Measurements from ENCODE around the gene STAG2. TPM values are rescaled to one million over a fixed set of nuclear protein-coding genes. Genes with fewer than 3 reads are reported as not detected.

The STAG2 gene
- total and polyA plus RNA-seq, 10 donors = 17.9 to 106 (median 89.4) TPM

- H3K27ac ChIP-seq = no peak overlapping the region
- H3K4me3 ChIP-seq = no peak overlapping the region
- H3K27me3 ChIP-seq (replicated peaks in 1 of 7) = no peaks in the 10 kb centered on the region
- peaks cover 0 to 26% (median 5%) of the 10 kb centered on the region in 8 donors for H3K9me3 ChIP-seq
- no peaks in the 10 kb centered on the region for H3K36me3 ChIP-seq
- intact Hi-C loops (cut with DNase I; ENCODE audit: low total_unique reads) = no loop called here
- DNase-seq = no peak
- TF ChIP-seq, protein P1, sequence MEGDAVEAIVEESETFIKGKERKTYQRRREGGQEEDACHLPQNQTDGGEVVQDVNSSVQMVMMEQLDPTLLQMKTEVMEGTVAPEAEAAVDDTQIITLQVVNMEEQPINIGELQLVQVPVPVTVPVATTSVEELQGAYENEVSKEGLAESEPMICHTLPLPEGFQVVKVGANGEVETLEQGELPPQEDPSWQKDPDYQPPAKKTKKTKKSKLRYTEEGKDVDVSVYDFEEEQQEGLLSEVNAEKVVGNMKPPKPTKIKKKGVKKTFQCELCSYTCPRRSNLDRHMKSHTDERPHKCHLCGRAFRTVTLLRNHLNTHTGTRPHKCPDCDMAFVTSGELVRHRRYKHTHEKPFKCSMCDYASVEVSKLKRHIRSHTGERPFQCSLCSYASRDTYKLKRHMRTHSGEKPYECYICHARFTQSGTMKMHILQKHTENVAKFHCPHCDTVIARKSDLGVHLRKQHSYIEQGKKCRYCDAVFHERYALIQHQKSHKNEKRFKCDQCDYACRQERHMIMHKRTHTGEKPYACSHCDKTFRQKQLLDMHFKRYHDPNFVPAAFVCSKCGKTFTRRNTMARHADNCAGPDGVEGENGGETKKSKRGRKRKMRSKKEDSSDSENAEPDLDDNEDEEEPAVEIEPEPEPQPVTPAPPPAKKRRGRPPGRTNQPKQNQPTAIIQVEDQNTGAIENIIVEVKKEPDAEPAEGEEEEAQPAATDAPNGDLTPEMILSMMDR (IDR thresholded peaks at IDR 0.05 in 8 of 11, conservative IDR thresholded peaks at IDR 0.05 in 3 of 11) = no peak
- TF ChIP-seq POLR2A (IDR thresholded peaks at IDR 0.05) (no peak), POLR2AphosphoS5 (IDR thresholded peaks at IDR 0.05) (no peak)
- no peaks in the 10 kb centered on the region for H3K4me1 ChIP-seq
Observed at GRCh38 chrX:124151195-124151594, 189.7 kb downstream of the STAG2 start.

Other genes starting within 250 kb of the STAG2 start
- gene THOC2, start 228.7 kb upstream of the STAG2 start, total RNA-seq = 100 to 1,000 TPM in 3 of 7 donors, 10 to 100 TPM in 4; 67.8 to 158 (median 90.9) TPM
- 10 to 100 TPM; 36.4 to 54.6 (median 37.2) TPM for gene THOC2, start 228.7 kb upstream of the STAG2 start, polyA plus RNA-seq
- gene XIAP, start 101.7 kb upstream of the STAG2 start, total RNA-seq = 10 to 100 TPM; 33.4 to 67.0 (median 59.9) TPM
- gene XIAP, start 101.7 kb upstream of the STAG2 start, polyA plus RNA-seq = 10 to 100 TPM in 1 of 3 donors, 1 to 10 TPM in 2; 4.7 to 12.1 (median 5.0) TPM